Prostate gland (tissue), 2 donors: ENCODE results near the gene RNU2-63P. TPM values are rescaled to one million over a fixed set of nuclear protein-coding genes. Genes with fewer than 3 reads are reported as not detected.
"Not testable (repeated sequence)": the region's sequence is repeated elsewhere in the genome, so short reads cannot be mapped to it uniquely, and the experiment has no call there.

Experiments used
- DNase-seq: peaks from one replicate; pipeline ENCODE4 v3.0.0-alpha.2; 2019; ENCODE audit warnings: low spot score
- H3K27ac ChIP-seq, 2 donors: fragments of 200-600 bp; sonication (generic); 2 replicates each; pipeline ENCODE4 v1.5.1; 2017 to 2019
- H3K27me3 ChIP-seq: fragments of 200-600 bp; sonication (generic); replicated peaks from 2 replicates; pipeline ENCODE4 v1.5.1; 2019; ENCODE audit not compliant: insufficient read depth
- H3K36me3 ChIP-seq, 2 donors: fragments of 200-600 bp; sonication (generic); 1 replicate in 1 of 2; 2 replicates in 1 of 2; pipeline versions ENCODE4 v1.5.1 to v1.8.1; 2017 to 2019
- H3K4me1 ChIP-seq: fragments of 200-600 bp; sonication (generic); replicated peaks from 2 replicates; pipeline ENCODE4 v1.5.1; 2019
- H3K4me3 ChIP-seq, 2 donors: fragments of 200-600 bp; sonication (generic); 2 replicates each; pipeline ENCODE4 v1.5.1; 2017 to 2019
- H3K9me3 ChIP-seq: fragments of 200-600 bp; sonication (generic); 2 replicates; pipeline ENCODE4 v1.5.1; 2017
- POLR2A ChIP-seq: fragments of 450-650 bp; IDR thresholded peaks from one replicate; pipeline ENCODE4 v1.6.1; 2016; ENCODE audit warnings: antibody characterized with exemption, mild to moderate bottlenecking
- POLR2AphosphoS5 ChIP-seq: sonication (generic); formaldehyde crosslinking; IDR thresholded peaks from one replicate; pipeline ENCODE4 v1.6.1; 2017; ENCODE audit warnings: antibody characterized with exemption
- WGBS: methylation state at CpG from one replicate; pipeline ENCODE4 v1.1.5; 2018; 5-methylcytosine and 5-hydroxymethylcytosine counted together
- intact Hi-C: fragments of 100-400 bp; cut with DNase I; formaldehyde crosslinking; loops from one replicate; pipeline ENCODE4 v1.14.2; 2022
- small RNA-seq, 2 donors: library from RNA; depleted of rRNA; stranded (forward); fragments of <200 nt; gene quantifications; one replicate each; pipeline ENCODE3, GENCODE V24; 2016
- total RNA-seq, 2 donors: library from RNA; depleted of rRNA; stranded (reverse); fragments of >200 nt; gene quantifications; one replicate each; pipeline ENCODE4 v1.1.0, GENCODE V29; 2016
- TF ChIP-seq, protein P1 (sequence below), 4 experiments: fragments of 200-600 bp in 2 of 4; fragments of 450-650 bp in 2 of 4; sonication (generic) in 2 of 4; IDR thresholded peaks; 1 replicate in 3 of 4; 2 replicates in 1 of 4; pipeline ENCODE4 v1.5.1; 2016 to 2019; ENCODE audit warnings: antibody characterized with exemption in 4 of 4, mild to moderate bottlenecking in 2 of 4, moderate library complexity in 2 of 4

Gene RNU2-63P
- total RNA-seq, 2 donors from 2014 or later, result not detected

DNA sequence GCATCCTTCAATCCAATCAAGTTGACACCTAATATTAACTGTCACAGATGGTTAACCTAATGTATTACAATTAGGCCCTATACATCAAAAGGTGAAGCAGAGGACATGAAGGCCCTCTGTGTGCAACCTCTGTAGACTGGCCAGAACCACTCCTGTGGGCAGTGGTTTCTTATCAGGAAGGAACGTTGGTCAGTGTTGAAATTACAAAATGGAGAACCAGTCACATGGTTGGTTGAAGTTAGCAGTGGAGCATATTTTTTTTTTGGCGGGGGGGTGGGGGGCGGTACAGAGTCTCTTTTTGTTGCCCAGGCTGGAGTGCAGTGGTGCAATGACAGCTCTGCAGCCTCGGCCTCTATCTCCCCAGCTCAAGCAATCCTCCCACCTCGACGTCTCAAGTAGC, 19.8 kb downstream of the RNU2-63P start:
- no peak for TF ChIP-seq POLR2AphosphoS5
- TF ChIP-seq POLR2A, result no peak
- TF ChIP-seq, protein P1, sequence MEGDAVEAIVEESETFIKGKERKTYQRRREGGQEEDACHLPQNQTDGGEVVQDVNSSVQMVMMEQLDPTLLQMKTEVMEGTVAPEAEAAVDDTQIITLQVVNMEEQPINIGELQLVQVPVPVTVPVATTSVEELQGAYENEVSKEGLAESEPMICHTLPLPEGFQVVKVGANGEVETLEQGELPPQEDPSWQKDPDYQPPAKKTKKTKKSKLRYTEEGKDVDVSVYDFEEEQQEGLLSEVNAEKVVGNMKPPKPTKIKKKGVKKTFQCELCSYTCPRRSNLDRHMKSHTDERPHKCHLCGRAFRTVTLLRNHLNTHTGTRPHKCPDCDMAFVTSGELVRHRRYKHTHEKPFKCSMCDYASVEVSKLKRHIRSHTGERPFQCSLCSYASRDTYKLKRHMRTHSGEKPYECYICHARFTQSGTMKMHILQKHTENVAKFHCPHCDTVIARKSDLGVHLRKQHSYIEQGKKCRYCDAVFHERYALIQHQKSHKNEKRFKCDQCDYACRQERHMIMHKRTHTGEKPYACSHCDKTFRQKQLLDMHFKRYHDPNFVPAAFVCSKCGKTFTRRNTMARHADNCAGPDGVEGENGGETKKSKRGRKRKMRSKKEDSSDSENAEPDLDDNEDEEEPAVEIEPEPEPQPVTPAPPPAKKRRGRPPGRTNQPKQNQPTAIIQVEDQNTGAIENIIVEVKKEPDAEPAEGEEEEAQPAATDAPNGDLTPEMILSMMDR (IDR thresholded peaks at IDR 0.05), result no peak

DNA sequence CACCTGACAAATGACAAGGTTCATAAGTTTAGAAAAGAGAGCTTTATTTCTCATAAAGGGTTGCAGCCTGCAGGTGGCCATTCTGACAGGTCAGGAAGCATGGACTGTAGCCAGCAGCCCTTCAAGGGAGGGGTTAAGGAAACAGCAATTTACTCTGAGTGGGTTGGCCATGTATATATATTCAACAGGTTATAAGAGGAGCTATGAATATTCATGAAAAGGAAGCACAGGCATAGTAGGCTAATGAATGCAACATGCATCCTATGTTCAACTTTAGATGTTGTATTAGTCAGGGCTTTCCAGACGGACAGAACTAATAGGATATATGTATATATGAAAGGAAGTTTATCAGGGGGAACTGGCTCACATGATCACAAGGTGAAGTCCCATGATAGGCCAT, 20.6 kb downstream of the RNU2-63P start:
- no peak for DNase-seq
- no peak overlapping the region for H3K27ac ChIP-seq
- no peak overlapping the region for H3K4me3 ChIP-seq
- no peaks in the 10 kb centered on the region for H3K9me3 ChIP-seq
- TF ChIP-seq, protein P1 (IDR thresholded peaks at IDR 0.05), result no peak
- TF ChIP-seq POLR2AphosphoS5 (no peak), POLR2A (no peak)
- H3K4me1 ChIP-seq, result no peaks in the 10 kb centered on the region
- WGBS, result 72% methylated on average over 1 of the region's 1 CpG
- H3K27me3 ChIP-seq, result no peaks in the 10 kb centered on the region
- intact Hi-C loops, result no loop called here
- H3K36me3 ChIP-seq, result no peaks in the 10 kb centered on the region

More for the DNA sequence above, 19.8 kb downstream of the RNU2-63P start:
- intact Hi-C loops, result no loop called here
- Histone ChIP-seq H3K27me3 (no peaks in the 10 kb centered on the region), H3K4me1 (no peaks in the 10 kb centered on the region), H3K36me3 (no peaks in the 10 kb centered on the region), H3K9me3 (no peaks in the 10 kb centered on the region), H3K4me3 (no peak overlapping the region), H3K27ac (no peak overlapping the region)
- WGBS, result 75% methylated on average over 6 of the region's 6 CpGs
- DNase-seq, result no peak

- intact Hi-C loops, H3K9me3 ChIP-seq, H3K27ac ChIP-seq, H3K4me3 ChIP-seq, DNase-seq, H3K4me1 ChIP-seq, H3K36me3 ChIP-seq, H3K27me3 ChIP-seq: not testable (repeated sequence)
- WGBS, result 63% methylated on average over 7 of the region's 7 CpGs
These were observed 22.0 kb downstream of the RNU2-63P start for GRCh38 chr2:87994304-87994850.

DNA sequence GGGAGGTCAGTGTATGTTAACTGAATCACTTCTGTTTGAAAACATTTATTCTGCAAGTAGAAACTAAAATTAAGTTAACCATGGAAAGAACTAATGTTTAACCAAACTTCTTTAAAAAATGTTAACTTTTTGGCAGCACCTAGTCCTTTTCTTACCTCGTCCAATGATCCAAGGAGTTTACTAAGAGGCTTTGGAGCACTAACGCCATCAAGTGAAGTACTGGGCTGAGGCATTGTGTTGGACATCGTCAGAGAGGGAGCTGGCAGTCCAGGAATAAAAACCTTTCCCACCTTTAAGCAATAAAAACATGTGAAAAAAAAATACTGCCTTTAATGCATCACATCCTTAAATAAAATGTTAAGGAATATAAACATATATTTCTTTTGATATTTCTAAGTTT, 23.8 kb downstream of the RNU2-63P start:
- H3K4me3 ChIP-seq, H3K27ac ChIP-seq, H3K27me3 ChIP-seq, H3K9me3 ChIP-seq, H3K36me3 ChIP-seq, DNase-seq, intact Hi-C loops, H3K4me1 ChIP-seq: not testable (repeated sequence)
- no CpG with 5 or more reads among the region's 3 CpGs for WGBS

DNA sequence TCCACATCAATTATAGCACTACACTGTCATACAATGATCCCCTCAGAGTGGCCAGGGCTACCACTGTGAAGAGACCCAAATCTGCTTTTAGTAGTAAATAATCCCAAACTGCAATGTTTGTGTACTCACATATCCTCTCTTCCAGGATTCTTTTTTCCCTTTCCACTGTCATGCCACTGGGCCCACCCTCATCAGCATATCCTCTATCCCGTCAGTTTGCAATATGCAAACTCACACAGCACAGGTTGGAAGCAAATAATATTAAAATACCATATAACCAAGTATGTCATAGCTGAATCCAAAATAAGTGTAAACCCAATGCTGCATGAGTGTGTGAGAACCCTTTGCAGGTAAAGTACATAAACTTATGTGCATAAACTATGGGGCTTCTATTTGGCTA, 28.9 kb downstream of the RNU2-63P start:
- H3K36me3 ChIP-seq, DNase-seq, H3K9me3 ChIP-seq, H3K27me3 ChIP-seq, H3K27ac ChIP-seq, H3K4me1 ChIP-seq, H3K4me3 ChIP-seq, intact Hi-C loops: not testable (repeated sequence)
- no CpG with 5 or more reads among the region's 1 CpG for WGBS

- DNase-seq, H3K36me3 ChIP-seq, H3K4me1 ChIP-seq, H3K27ac ChIP-seq, H3K27me3 ChIP-seq, H3K9me3 ChIP-seq, intact Hi-C loops, H3K4me3 ChIP-seq: not testable (repeated sequence)
- 66% methylated on average over 5 of the region's 5 CpGs for WGBS
These were observed 30.4 kb downstream of the RNU2-63P start for GRCh38 chr2:87985902-87986301.

DNA sequence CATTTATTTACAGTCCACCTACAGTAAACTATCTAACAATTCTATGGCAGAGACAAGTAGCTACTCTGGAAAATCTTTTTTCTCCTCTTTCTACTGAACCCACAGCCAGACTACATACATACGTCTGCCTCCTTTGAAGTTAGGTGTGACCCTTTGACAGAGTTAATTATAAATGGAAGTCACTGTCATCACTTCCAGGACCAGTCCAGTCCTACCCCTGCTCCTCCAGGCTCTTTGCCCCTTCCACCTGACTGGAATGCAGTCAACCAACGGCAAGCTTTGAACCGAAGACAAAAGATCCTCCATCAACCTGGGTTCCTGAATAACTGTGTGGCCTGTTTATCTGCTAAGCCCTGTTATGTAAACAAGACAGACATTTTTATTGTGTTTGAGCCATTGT, 35.2 kb downstream of the RNU2-63P start:
- H3K27me3 ChIP-seq, intact Hi-C loops, DNase-seq: not testable (repeated sequence)

GRCh38 chr2:87972385-87972784, 44.0 kb downstream of the RNU2-63P start:
- H3K36me3 ChIP-seq, H3K4me1 ChIP-seq, intact Hi-C loops: not testable (repeated sequence)

More for the DNA sequence above, 35.2 kb downstream of the RNU2-63P start:
- H3K9me3 ChIP-seq, H3K4me1 ChIP-seq, H3K27ac ChIP-seq, H3K36me3 ChIP-seq, H3K4me3 ChIP-seq: not testable (repeated sequence)
- WGBS, result no CpG with 5 or more reads among the region's 3 CpGs

More at GRCh38 chr2:87972385-87972784, 44.0 kb downstream of the RNU2-63P start:
- H3K4me3 ChIP-seq, DNase-seq, H3K27me3 ChIP-seq, H3K9me3 ChIP-seq, H3K27ac ChIP-seq: not testable (repeated sequence)
- WGBS, result no CpG with 5 or more reads among the region's 17 CpGs

Small RNA genes lying within 50 kb of the gene (small RNA-seq; reads per million reads assigned to genes)
- 0 to 0.56 reads per million in 2 donors for gene RNU2-63P

Other genes starting within 250 kb of the RNU2-63P start
- gene RGPD2, start 190.8 kb downstream of the RNU2-63P start, total RNA-seq, result 10 to 100 TPM in 1 of 2 donors, 1 to 10 TPM in 1; 1.3 to 14.3 TPM
- gene KRCC1, start 39.2 kb upstream of the RNU2-63P start, total RNA-seq, result 10 to 100 TPM; 18.7 to 36.6 TPM
- 1 to 10 TPM; 2.4 to 3.7 TPM for gene SMYD1, start 51.3 kb upstream of the RNU2-63P start, total RNA-seq
- gene FABP1, start 111.5 kb upstream of the RNU2-63P start, total RNA-seq, result not detected
- gene THNSL2, start 153.8 kb upstream of the RNU2-63P start, total RNA-seq, result 10 to 100 TPM in 1 of 2 donors, 1 to 10 TPM in 1; 2.6 to 47.7 TPM